Transverse colon (tissue), 4 donors: ENCODE measurements around the gene ZBTB7C.

Experiments
- CTCF ChIP-seq, 5 experiments: fragments of 200-600 bp in 3 of 5; fragments of 450-650 bp in 2 of 5; sonication (generic) in 3 of 5; IDR thresholded peaks; 1 replicate in 2 of 5; 2 replicates in 3 of 5; pipeline ENCODE4 v1.5.1; 2016 to 2017; ENCODE audit warnings: antibody characterized with exemption in 5 of 5, inconsistent platforms in 3 of 5, mild to moderate bottlenecking in 2 of 5, moderate library complexity in 1 of 5
- EP300 ChIP-seq: sonication (generic); formaldehyde crosslinking; IDR thresholded peaks from one replicate; pipeline ENCODE4 v1.6.1; 2017; ENCODE audit warnings: antibody characterized with exemption, low read depth
- POLR2A ChIP-seq: fragments of 450-650 bp; IDR thresholded peaks from one replicate; pipeline ENCODE4 v1.6.1; 2016; ENCODE audit warnings: antibody characterized with exemption, mild to moderate bottlenecking, moderate library complexity
- POLR2AphosphoS5 ChIP-seq, 3 donors: sonication (generic); formaldehyde crosslinking; IDR thresholded peaks; one replicate each; pipeline ENCODE4 v1.6.1; 2016; ENCODE audit warnings: antibody characterized with exemption in 3 of 3

DNA sequence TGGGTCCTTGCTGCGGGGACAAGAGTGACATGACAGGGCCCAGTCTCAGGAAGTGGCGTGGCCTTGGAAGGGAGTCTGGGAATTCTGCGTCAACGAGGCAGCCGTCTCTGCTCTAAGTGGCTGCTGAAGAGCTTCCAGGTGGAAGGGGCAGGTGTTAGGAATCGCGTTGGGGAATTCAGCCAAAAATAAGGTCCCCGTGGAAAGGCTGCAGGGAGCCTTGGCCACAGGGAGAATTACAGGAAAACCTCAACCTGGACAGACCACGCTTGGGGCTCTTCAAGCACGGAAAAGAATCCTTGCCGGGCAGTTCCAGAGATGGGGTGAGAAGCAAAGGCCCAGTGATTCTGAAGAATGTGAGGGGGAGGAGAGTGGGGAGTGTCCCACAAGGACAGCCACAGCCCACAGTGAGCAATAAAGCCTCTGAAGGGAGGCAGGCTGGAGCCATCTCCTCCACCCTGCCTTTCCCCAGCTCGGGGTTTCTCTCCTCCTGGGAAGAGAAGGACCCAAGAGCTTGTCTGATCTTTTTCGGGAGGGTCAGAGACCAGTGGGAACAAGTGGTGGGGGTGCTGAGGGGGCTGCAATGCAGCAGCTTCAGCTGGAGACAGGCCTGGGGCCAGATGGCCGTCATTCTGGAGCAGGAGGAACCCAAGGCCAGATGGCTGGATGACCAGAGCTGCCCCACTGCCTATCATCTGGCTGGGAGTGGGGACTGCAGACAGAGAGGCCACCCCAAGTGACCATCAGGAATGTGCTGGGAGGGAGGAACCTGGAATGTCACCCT lies 372.4 kb downstream of the ZBTB7C start:
- no peak for TF ChIP-seq CTCF (IDR thresholded peaks at IDR 0.05)
- no peak for TF ChIP-seq POLR2A
- TF ChIP-seq EP300 = no peak
- TF ChIP-seq POLR2AphosphoS5 (IDR thresholded peaks at IDR 0.05) = no peak
